HG03469 (cell line): ENCODE measurements around the gene EFCAB8.
A peak's percentile ranks its signal among the peaks of the same experiment; 100 is the strongest.

Experiments
- ATAC-seq: cut with Tn5 transposase; IDR thresholded peaks from one replicate; pipeline ENCODE4 v1.9.1; 2021; ENCODE audit warnings: mild to moderate bottlenecking, moderate library complexity, moderate number of reproducible peaks; ENCODE audit not compliant: unreplicated experiment

EFCAB8 gene

GRCh38 chr20:32858701-32859372 is at the start of gene EFCAB8:
Gene EFCAB8 (plus strand): TSS chr20:32858923. CDS start chr20:32863793, 4,870 bp downstream.
- ATAC-seq = no peak

GRCh38 chr20:32809907-32810306 is 48.8 kb upstream of the EFCAB8 start:
- ATAC-seq = no peak

- no peak for ATAC-seq
These were observed 47.8 kb upstream of the EFCAB8 start for GRCh38 chr20:32810941-32811340.

GRCh38 chr20:32811886-32812285 is 46.8 kb upstream of the EFCAB8 start:
- no peak for ATAC-seq

- peak; percentile 33 for ATAC-seq
These were observed 38.6 kb upstream of the EFCAB8 start for GRCh38 chr20:32819992-32820697.

- peak; percentile 10 for ATAC-seq
These were observed 37.9 kb upstream of the EFCAB8 start for GRCh38 chr20:32820698-32821377.

GRCh38 chr20:32822225-32822624 is 36.5 kb upstream of the EFCAB8 start:
- ATAC-seq = no peak

- no peak for ATAC-seq
These were observed 35.6 kb upstream of the EFCAB8 start for GRCh38 chr20:32823078-32823477.

GRCh38 chr20:32823737-32824588 is 34.8 kb upstream of the EFCAB8 start:
- no peak for ATAC-seq

GRCh38 chr20:32828029-32828680 is 30.6 kb upstream of the EFCAB8 start:
- no peak for ATAC-seq

- ATAC-seq = no peak
These were observed 29.3 kb upstream of the EFCAB8 start for GRCh38 chr20:32829311-32830005.

- ATAC-seq = no peak
These were observed 28.3 kb upstream of the EFCAB8 start for GRCh38 chr20:32830437-32830836.

- ATAC-seq = no peak
These were observed 26.7 kb upstream of the EFCAB8 start for GRCh38 chr20:32831982-32832381.

GRCh38 chr20:32832664-32833063 is 26.1 kb upstream of the EFCAB8 start:
- ATAC-seq = no peak

GRCh38 chr20:32834972-32835371 is 23.8 kb upstream of the EFCAB8 start:
- no peak for ATAC-seq

GRCh38 chr20:32837157-32837556 is 21.6 kb upstream of the EFCAB8 start:
- ATAC-seq = no peak

- no peak for ATAC-seq
These were observed 19.3 kb upstream of the EFCAB8 start for GRCh38 chr20:32839227-32839981.

GRCh38 chr20:32839982-32840285 is 18.8 kb upstream of the EFCAB8 start:
- no peak for ATAC-seq

- ATAC-seq = no peak
These were observed 17.5 kb upstream of the EFCAB8 start for GRCh38 chr20:32841174-32841573.
